Stimulated activated CD4-positive, alpha-beta T cell treated with anti-CD3 and anti-CD28 coated beads, Interleukin-4, amount 100 ng/mL, for 4 hours (primary cell): ENCODE measurements around the gene EIF3K.
A peak's percentile ranks its signal among the peaks of the same experiment; 100 is the strongest.

Source experiments
- DNase-seq, 2 experiments: peaks; one replicate each; pipeline ENCODE4 v3.0.0-alpha.2; 2020

The EIF3K gene

DNA sequence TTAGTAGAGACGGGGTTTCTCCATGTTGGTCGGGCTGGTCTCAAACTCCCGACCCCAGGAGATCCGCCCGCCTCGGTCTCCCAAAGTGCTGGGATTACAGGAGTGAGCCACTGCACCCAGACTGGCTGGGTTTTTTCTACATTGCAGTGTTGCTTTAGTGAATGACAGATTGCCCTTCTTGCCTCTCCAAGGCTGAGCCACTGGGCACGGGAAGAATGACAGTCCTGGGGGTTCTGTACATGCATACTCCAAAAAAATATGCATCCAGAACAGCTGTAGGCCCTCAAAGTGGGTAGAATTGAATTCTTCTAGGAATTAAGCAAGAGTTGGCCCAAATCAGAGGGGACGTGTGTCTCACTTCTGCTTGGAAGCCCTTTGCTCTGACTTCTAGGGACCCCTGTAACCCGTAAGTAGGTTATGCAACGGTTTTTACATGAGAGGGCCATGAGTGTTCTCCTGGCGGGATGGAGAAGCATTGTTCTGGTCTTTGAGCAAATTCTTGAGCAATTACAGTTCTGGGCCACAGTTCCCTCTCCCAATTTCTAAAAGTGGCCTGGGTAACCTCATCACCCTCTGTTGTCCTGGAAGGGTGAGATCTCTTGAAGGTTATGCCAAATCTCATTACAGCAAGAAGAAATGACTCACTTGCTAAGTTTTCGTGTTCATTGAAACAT, 32.1 kb downstream of the EIF3K start:
- no peak for DNase-seq

- DNase-seq, result no peak
Observed at GRCh38 chr19:38653028-38653571, 34.1 kb downstream of the EIF3K start.

- DNase-seq, result no peak
Observed at GRCh38 chr19:38654628-38655055, 35.7 kb downstream of the EIF3K start.

DNA sequence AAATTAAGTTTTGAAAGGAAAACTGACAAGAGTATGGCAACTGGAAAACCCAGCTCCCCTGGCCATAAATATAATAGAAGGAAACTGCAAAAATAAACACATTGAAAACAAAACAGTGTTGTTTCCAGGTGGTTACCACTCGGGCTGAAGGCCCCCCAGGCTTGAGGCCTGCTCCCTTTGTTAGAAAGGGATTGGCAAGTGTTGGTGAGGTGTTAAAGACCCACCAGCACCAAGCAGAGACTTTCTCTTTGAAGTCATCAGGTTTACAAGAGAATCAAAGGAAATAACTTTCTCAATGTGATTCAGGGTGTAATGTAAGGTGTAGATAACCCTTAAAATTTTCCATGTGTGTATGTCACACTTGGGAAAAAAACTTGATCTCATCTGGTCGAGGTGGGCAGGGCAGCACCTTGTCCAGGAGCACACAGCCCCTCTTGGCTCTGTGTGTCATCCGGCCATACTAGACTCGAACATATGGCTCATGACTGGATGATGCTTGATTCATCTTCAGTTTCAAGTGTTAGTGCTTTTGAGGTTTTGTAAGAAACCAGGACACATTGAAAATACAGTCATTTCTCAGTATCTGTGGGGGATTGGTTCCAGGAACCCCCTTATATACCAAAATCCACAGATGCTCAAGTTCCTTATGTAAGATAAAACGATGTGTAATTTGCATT, 36.3 kb downstream of the EIF3K start:
- peak; percentile 24 for DNase-seq

- DNase-seq, result peak in 1 of 2 experiments; percentile 51
Observed at GRCh38 chr19:38656171-38656981, 37.4 kb downstream of the EIF3K start.

DNA sequence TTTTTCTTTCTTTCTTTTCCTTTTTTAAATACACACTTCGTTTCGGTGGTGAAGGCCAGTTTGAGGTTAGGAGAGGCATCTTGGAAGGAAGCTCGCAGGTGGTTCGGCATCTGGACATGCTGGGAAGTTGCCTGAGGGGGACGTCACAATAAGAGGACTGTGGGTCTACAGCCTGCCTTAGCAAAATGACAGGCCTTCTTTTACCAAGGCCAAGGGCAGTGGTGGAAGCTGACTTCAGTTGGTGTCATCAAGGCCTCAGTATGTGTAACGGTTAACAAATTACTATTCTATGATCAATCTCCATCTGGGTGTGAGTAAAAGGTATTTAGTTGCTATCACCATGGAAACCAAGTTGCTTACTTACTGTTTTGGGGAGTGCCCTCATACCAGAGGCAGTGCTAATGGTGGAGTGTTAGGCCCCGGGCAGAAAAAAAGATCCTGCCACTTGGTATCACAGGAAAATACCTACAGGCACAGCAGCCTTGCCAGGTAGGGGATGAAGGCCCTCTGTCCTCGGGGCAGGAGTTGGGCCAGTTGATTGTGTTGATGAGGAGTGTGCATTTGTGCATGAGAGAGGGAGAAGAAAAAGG, 38.7 kb downstream of the EIF3K start:
- no peak for DNase-seq

DNA sequence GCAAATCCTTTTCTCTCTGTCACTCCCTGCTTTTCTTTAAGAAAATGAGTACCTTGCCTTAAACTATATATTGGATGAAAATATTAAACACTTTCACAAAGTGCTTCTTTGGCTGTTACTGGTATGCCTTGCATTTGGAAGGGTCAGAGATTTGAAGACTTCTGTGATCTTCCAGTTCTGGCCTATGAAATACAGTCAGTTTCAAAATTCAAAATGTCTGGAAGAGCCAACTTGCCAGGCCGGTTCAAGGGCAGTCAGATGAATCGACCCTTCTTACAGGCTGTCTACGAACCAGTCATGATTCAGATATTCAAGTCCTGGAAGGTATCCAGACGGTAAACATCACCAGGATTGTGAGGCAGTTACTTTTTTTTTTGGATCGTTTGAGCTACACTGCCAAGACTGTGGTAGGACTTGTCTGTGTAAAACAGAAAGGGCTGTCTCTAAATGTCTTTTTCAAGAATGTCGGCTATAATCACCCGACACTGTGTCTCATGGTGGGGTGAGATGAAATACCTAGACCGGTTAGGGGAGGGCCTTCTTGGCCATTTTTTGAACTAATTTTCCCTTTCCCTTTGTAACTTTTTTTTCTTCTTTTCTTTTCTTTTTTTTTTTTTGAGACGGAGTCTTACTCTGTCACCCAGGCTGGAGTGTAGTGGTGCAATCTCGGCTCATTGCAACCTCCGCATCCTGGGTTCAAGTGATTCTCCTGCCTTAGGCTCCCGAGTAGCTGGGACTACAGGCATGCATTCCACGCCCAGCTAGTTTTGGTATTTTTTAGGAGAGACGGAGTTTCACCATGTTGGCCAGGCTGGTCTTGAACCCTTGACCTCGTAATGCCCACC, 39.7 kb downstream of the EIF3K start:
- DNase-seq, result no peak

- DNase-seq, result no peak
Observed at GRCh38 chr19:38660724-38661123, 41.7 kb downstream of the EIF3K start.

DNA sequence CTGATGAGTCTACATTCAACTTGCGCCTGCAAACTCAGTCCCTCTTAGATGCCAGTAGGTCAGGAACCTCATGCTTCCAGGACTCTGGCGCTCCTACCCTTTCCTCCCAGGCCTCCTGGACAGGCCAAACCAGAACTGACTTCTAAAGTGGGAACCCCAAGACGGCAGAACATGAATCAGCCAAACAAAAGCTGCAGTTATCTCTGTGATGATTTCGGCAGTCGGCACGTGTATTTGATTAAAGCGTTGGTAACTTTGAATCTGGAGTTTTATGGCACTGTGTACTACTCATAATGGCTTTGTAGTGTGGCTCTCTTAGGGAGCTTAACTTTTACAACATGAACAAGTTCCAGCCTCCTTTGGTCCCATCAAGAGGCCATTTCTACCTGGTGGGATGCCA, 42.1 kb downstream of the EIF3K start:
- no peak for DNase-seq

DNA sequence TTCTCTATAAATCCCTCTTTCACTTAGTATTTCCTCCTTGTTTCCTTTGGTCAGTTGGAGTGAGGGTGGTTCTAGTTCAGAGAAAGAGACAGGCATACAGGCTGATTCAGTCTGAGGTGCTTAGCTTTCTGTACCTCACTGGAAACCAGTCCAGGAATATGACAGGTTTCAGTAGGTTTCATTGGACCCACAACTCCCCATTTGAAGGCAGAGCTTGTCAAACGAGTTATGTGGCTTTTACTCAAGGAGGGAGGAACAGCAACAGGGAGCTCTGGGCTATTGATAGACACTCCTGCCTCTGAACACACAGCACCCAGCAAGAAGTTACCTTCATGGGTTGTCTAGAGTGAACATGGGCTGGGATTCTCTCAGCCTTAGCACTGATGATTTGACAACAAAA, 43.0 kb downstream of the EIF3K start:
- no peak for DNase-seq

DNA sequence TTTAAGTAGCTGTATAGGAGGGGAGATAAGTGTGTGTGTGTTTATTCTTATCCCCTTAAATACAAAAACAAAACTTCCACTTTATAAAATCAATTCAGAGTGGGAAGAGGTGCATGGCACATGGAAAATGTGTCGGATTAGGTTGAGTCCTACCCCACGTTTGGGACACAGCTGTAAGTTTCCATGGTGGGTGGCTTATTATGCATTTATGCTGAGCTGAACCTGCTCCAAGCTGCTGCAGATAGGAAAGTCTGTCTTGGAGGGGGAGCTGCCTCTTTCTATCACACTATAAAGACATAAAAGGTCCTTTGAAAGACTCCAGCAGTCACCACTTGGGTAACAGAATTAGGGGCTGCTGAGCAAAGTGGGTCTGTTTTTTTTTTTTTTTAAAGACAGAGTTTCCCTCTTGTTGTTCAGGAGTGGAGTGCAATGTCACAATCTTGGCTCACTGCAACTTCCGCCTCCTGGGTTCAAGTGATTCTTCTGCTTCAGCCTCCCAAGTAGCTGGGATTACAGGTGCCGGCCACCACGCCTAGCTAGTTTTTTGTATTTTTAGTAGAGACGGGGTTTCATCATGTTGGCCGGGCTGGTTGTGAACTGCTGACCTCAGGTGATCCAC, 43.7 kb downstream of the EIF3K start:
- DNase-seq, result no peak

- DNase-seq, result no peak
Observed at GRCh38 chr19:38663156-38663651, 44.2 kb downstream of the EIF3K start.

- DNase-seq, result no peak
Observed at GRCh38 chr19:38663957-38664502, 45.0 kb downstream of the EIF3K start.

DNA sequence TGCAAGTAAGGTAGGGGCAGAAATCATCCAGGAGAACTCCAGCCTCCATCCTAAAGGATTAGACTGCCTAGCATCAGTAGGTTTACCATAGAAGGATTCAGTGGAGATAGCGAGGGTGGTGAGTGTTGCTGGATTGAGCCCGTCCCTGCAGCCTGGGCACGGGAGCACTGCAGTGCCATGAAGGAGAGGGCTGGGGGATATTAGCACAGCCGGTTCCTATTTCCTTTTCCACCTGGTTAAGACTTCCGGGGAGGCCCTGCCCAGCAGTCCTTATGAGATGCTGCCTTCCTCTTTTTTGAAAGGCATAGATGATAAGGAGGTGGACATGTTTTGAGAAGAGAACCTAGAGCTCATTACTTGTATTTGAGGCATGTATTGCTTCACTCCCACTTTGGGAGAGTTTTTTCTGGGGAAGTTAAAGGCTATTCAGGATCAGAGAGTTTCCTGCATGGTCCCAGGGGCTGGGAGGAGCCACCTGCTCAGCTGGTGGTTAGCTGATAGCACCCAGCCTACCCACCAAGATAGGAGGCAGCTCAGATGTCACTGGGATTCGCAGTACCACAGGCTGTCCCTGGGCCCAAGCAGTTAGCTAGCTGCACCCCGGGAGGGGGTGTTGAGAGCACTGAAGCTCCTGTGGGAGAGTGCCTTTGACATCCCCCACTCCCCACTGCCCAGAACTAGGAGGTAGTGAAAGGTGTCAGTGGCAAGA, 45.7 kb downstream of the EIF3K start:
- no peak for DNase-seq

DNA sequence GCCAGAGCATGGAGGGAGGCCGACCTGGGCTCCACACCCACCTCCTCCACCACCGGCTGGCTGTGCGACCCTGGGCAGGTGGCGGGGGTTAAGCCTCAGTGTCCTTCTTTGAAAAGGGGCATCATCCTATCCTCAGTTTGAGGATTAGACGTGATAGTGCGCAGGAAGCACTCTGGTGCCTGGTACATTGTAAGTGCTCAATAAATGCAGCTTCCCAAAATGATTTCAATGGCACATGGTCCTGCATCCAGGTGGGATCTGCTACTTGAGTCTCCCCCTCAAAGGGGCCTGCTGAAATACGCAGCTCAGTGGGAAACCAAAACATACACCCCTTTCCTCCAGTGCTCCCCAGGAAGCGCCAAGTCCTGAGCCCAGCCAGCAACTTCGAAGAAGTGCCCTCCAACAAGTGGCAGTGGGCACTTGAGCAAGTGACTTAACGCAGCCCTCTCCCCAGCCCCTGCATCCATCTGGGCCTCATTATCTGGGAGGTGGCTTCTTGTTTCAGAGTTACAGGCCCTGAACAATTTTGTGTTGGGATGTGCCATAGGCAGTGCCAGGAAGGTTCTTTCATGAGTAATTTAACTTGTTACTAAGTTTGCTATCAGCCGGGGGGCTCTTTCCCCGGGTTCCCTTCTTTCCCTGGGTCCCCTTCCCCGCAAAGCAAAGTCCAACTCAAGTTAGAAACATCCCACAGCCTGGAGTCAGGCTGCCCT, 46.4 kb downstream of the EIF3K start:
- DNase-seq, result no peak

- DNase-seq, result no peak
Observed at GRCh38 chr19:38665950-38666662, 47.1 kb downstream of the EIF3K start.

DNA sequence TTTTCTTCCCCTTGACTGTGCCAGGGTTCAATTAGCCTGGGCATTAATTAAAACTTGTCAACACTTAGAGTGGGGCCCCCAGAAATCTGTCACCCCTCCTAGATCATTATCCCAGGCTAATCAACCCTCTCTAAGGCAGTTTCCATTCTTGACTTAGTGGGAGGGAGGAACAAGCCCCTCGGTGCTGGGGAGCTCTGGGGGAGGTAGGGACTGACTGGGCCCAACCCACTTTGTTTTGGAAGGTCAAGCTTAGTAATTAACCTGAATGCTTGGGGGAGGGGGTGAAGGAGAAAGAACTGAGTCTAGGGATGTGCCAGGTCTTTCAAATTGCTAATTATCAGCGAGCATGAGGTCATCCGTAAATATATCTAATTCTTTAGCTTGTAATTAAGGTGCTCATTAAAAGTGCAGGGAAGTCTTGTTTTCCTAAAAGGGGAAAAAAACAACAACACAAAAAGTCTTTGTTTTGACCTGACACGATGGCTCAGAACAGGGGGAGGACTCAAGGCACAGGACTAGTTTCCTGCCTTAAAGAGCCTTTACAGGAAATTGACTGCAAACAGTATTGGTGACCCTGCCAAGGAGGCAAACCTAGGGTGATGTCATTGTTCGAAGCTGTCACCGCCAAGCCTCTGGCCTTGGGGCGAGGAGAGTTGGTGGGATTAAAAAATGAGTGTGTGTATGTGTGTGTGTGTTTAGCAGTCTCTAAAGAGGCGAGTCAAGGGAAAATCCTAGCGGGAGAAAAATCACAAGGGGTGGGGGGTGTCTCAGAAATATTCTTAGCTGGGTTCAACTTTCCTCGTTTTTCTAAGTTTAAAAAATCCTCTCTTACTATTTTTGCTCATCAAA, 47.9 kb downstream of the EIF3K start:
- peak in 1 of 2 experiments; percentile 39 for DNase-seq

- DNase-seq, result no peak
Observed at GRCh38 chr19:38667661-38668171, 48.7 kb downstream of the EIF3K start.
